Neural progenitor cell (in vitro differentiated cells): Measurements from ENCODE around the gene CFHR3.

Experiments used
- EZH2 ChIP-seq: fragments of 200-600 bp; sonication (generic); IDR thresholded peaks from 2 replicates; pipeline ENCODE4 v1.6.1; 2017; ENCODE audit warnings: antibody characterized with exemption, mild to moderate bottlenecking, moderate library complexity
- EZH2phosphoT487 ChIP-seq: fragments of 200-600 bp; sonication (generic); IDR thresholded peaks from 2 replicates; pipeline ENCODE4 v1.6.1; 2017; ENCODE audit warnings: antibody characterized with exemption
- TF ChIP-seq, protein P1 (sequence below): fragments of 200-600 bp; sonication (generic); IDR thresholded peaks from 2 replicates; pipeline ENCODE4 v1.5.1; 2017; ENCODE audit warnings: antibody characterized with exemption, mild to moderate bottlenecking

- TF ChIP-seq, protein P1, sequence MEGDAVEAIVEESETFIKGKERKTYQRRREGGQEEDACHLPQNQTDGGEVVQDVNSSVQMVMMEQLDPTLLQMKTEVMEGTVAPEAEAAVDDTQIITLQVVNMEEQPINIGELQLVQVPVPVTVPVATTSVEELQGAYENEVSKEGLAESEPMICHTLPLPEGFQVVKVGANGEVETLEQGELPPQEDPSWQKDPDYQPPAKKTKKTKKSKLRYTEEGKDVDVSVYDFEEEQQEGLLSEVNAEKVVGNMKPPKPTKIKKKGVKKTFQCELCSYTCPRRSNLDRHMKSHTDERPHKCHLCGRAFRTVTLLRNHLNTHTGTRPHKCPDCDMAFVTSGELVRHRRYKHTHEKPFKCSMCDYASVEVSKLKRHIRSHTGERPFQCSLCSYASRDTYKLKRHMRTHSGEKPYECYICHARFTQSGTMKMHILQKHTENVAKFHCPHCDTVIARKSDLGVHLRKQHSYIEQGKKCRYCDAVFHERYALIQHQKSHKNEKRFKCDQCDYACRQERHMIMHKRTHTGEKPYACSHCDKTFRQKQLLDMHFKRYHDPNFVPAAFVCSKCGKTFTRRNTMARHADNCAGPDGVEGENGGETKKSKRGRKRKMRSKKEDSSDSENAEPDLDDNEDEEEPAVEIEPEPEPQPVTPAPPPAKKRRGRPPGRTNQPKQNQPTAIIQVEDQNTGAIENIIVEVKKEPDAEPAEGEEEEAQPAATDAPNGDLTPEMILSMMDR = no peak
- TF ChIP-seq EZH2phosphoT487 = no peak
- TF ChIP-seq EZH2 = no peak
Measured at GRCh38 chr1:196733091-196733970, 41.3 kb upstream of the CFHR3 start.
